GM10248 (cell line): Measurements from ENCODE around the gene CLEC4D.
"Not testable (repeated sequence)": the region's sequence is repeated elsewhere in the genome, so short reads cannot be mapped to it uniquely, and the experiment has no call there.

Experiments used
- CTCF ChIA-PET: fragments of 300-600 bp; sonication (Branson Sonifier 250); formaldehyde crosslinking; extraction: SDS; loops from one replicate; lab custom pipeline; 2021; ENCODE audit warnings: antibody characterized with exemption; lab: Yijun Ruan, JAX
- POLR2A ChIA-PET: fragments of 350-650 bp; sonication (Branson Sonifier 250); formaldehyde crosslinking; extraction: SDS; loops from one replicate; lab custom pipeline; 2020; ENCODE audit warnings: antibody characterized with exemption; lab: Yijun Ruan, JAX
- DNase-seq: peaks from one replicate; pipeline ENCODE4 v3.0.0; 2012; ENCODE audit errors: extremely low spot score
- CTCF ChIP-seq: IDR thresholded peaks from 2 replicates; pipeline ENCODE4 v1.5.1; 2012; ENCODE audit warnings: mild to moderate bottlenecking, low read depth; ENCODE audit errors: extremely low read depth, missing control alignments, control extremely low read depth

Gene CLEC4D

GRCh38 chr12:8527250-8528130 lies 14.2 kb downstream of the CLEC4D start:
- DNase-seq = no peak
- TF ChIP-seq CTCF = no peak
- ChIA-PET CTCF (interaction anchor here (1.0 kb wide), 1 partner anchor 17 kb away, joined by 5 read pairs; no protein-coding TSS in a partner anchor), POLR2A (no interaction called here)

- ChIA-PET CTCF (no interaction called here), POLR2A (no interaction called here)
- no peak for TF ChIP-seq CTCF
- no peak for DNase-seq
Measured at GRCh38 chr12:8532045-8532444, 18.7 kb downstream of the CLEC4D start.

- CTCF ChIA-PET = interaction anchor here (1.5 kb wide), 1 partner anchor 54 kb away, joined by 4 read pairs; no protein-coding TSS in a partner anchor
- DNase-seq, POLR2A ChIA-PET: not testable (repeated sequence)
Measured at GRCh38 chr12:8537820-8538219, 24.5 kb downstream of the CLEC4D start.

- CTCF ChIA-PET = interaction anchor here (1.1 to 1.5 kb wide), 2 partner anchors 11 to 320 kb away, joined by 3 to 5 read pairs; no protein-coding TSS in a partner anchor
- DNase-seq, POLR2A ChIA-PET: not testable (repeated sequence)
Measured at GRCh38 chr12:8540831-8541230, 27.5 kb downstream of the CLEC4D start, which contains the start of gene CLEC4E. Gene CLEC4E, minus strand, starts transcription at chr12:8540905. Its CDS starts 108 bp downstream, at chr12:8540797.

- ChIA-PET POLR2A (no interaction called here), CTCF (interaction anchor here (1.1 to 4.9 kb wide), 4 partner anchors 12 to 319 kb away, joined by 3 to 71 read pairs (median 4); partner anchors contain the start of gene AICDA)
- DNase-seq = no peak
- TF ChIP-seq CTCF = no peak
Measured at GRCh38 chr12:8541562-8541961, 28.3 kb downstream of the CLEC4D start.

- POLR2A ChIA-PET = no interaction called here
- peak; percentile 70 for DNase-seq
- TF ChIP-seq CTCF = peak; percentile 82
- CTCF ChIA-PET = interaction anchor here (0.6 to 4.9 kb wide), 68 partner anchors 10 to 575 kb away, joined by 3 to 71 read pairs (median 5); partner anchors contain the start of genes AICDA and CLEC6A
Measured at GRCh38 chr12:8544295-8544694, 31.0 kb downstream of the CLEC4D start.

- ChIA-PET CTCF (interaction anchor here (1.2 to 4.9 kb wide), 3 partner anchors 64 to 503 kb away, joined by 3 to 71 read pairs (median 6); partner anchors contain the start of gene AICDA), POLR2A (no interaction called here)
- no peak for DNase-seq
- TF ChIP-seq CTCF = no peak
Measured at GRCh38 chr12:8546591-8546990, 33.3 kb downstream of the CLEC4D start.
